B cell (primary cell): Measurements from ENCODE around the gene DROSHA.

Source experiments
- EZH2 ChIP-seq: IDR thresholded peaks from 2 replicates; pipeline ENCODE4 v1.6.1; 2012; ENCODE audit warnings: borderline replicate concordance, low read depth, mild to moderate bottlenecking, moderate library complexity, low read length; ENCODE audit not compliant: insufficient read depth, poor library complexity, severe bottlenecking
- TF ChIP-seq, protein P1 (sequence below): fragments of 200-600 bp; IDR thresholded peaks from one replicate; pipeline ENCODE4 v1.8.0; 2022; ENCODE audit warnings: antibody characterized with exemption, mild to moderate bottlenecking

DNA sequence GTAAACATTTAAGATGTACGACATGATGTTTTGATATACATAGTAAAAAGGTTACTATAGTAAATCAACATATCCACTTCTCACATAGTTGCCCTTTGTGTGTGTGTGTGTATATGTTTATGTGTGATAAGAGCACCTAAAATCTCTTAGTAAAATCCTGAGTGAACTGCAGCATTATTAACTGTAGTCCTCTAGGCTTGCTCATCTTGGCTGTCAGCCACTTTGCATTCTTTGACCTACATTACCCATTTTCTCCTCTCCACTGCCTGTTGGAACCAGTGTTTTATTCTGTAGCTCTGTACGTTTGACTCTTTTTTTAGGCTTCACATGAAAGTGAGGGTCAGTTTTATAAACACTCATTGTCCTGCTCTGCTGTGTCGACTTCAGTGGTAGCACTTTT is 24.6 kb upstream of the DROSHA start:
- TF ChIP-seq, protein P1, sequence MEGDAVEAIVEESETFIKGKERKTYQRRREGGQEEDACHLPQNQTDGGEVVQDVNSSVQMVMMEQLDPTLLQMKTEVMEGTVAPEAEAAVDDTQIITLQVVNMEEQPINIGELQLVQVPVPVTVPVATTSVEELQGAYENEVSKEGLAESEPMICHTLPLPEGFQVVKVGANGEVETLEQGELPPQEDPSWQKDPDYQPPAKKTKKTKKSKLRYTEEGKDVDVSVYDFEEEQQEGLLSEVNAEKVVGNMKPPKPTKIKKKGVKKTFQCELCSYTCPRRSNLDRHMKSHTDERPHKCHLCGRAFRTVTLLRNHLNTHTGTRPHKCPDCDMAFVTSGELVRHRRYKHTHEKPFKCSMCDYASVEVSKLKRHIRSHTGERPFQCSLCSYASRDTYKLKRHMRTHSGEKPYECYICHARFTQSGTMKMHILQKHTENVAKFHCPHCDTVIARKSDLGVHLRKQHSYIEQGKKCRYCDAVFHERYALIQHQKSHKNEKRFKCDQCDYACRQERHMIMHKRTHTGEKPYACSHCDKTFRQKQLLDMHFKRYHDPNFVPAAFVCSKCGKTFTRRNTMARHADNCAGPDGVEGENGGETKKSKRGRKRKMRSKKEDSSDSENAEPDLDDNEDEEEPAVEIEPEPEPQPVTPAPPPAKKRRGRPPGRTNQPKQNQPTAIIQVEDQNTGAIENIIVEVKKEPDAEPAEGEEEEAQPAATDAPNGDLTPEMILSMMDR = no peak
- TF ChIP-seq EZH2 = no peak
